HG02884 (cell line): ENCODE measurements around the gene TEPSIN.

Experiments used
- ATAC-seq: cut with Tn5 transposase; IDR thresholded peaks from one replicate; pipeline ENCODE4 v1.9.1; 2021; ENCODE audit warnings: mild to moderate bottlenecking, moderate library complexity; ENCODE audit not compliant: unreplicated experiment

The TEPSIN gene, protein sequence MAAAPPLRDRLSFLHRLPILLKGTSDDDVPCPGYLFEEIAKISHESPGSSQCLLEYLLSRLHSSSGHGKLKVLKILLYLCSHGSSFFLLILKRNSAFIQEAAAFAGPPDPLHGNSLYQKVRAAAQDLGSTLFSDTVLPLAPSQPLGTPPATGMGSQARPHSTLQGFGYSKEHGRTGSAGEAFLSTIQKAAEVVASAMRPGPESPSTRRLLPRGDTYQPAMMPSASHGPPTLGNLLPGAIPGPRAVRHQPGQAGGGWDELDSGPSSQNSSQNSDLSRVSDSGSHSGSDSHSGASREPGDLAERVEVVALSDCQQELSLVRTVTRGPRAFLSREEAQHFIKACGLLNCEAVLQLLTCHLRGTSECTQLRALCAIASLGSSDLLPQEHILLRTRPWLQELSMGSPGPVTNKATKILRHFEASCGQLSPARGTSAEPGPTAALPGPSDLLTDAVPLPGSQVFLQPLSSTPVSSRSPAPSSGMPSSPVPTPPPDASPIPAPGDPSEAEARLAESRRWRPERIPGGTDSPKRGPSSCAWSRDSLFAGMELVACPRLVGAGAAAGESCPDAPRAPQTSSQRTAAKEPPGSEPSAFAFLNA

DNA sequence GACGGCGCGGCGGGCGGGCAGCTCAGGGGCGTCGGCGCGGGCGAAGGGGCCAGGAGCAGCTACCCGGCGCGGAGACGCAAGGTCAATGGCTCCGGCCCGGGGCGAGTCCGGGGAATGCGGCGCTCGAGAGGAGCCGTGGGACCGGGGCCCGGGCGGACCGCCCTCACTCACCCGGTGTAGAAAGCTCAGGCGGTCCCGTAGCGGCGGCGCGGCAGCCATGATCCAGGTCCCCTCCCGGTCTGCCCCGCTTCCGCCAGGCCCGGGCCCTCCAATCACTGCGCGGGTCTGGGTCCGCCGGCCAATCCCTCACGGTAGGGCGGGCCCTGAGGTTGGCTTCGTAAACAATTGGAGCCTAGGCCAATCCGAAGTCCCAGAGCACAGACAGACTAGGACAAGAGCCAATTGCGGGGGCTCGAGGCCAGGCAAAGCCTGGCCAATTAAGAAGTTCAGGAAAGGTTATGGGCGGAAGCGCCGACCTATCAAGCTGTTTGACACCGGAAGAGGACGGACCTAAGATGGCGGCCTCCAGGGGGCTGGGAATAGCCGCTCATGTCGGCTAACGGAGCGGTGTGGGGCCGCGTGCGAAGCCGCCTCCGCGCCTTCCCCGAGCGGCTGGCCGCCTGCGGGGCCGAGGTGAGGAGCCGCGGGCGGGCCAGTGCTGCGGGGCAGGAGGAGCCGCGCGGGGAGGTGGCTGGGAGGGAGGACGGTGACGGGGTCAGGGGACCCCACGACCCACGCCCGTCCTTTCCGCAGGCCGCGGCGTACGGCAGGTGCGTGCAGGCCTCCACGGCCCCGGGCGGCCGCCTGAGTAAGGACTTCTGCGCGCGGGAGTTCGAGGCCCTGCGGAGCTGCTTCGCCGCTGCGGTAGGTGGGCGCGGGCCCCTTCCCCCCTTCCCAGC lies at the start of gene TEPSIN, which contains the start of gene NDUFAF8:
Gene TEPSIN, minus strand, starts transcription at position 241 of the 899 bp plus-strand sequence. Its CDS starts 22 bp downstream, at position 219.
Gene NDUFAF8, plus strand, starts transcription at position 504 of the 899 bp plus-strand sequence. Its CDS starts 46 bp downstream, at position 550.
- peak; percentile 88 for ATAC-seq

GRCh38 chr17:81287741-81288430 lies 49.0 kb upstream of the TEPSIN start:
- no peak for ATAC-seq

GRCh38 chr17:81287152-81287551 lies 48.3 kb upstream of the TEPSIN start:
- no peak for ATAC-seq

GRCh38 chr17:81286491-81287145 lies 47.8 kb upstream of the TEPSIN start:
- no peak for ATAC-seq

- no peak for ATAC-seq
These were observed 47.0 kb upstream of the TEPSIN start for GRCh38 chr17:81285894-81286293.

- no peak for ATAC-seq
These were observed 46.5 kb upstream of the TEPSIN start for GRCh38 chr17:81285179-81285878.

- ATAC-seq = no peak
These were observed 44.0 kb upstream of the TEPSIN start for GRCh38 chr17:81282876-81283275.

GRCh38 chr17:81282141-81282540 lies 43.3 kb upstream of the TEPSIN start:
- ATAC-seq = no peak

- ATAC-seq = no peak
These were observed 41.7 kb upstream of the TEPSIN start for GRCh38 chr17:81280571-81280970.

- no peak for ATAC-seq
These were observed 40.7 kb upstream of the TEPSIN start for GRCh38 chr17:81279278-81280275.

GRCh38 chr17:81278831-81279230 lies 40.0 kb upstream of the TEPSIN start:
- ATAC-seq = no peak

DNA sequence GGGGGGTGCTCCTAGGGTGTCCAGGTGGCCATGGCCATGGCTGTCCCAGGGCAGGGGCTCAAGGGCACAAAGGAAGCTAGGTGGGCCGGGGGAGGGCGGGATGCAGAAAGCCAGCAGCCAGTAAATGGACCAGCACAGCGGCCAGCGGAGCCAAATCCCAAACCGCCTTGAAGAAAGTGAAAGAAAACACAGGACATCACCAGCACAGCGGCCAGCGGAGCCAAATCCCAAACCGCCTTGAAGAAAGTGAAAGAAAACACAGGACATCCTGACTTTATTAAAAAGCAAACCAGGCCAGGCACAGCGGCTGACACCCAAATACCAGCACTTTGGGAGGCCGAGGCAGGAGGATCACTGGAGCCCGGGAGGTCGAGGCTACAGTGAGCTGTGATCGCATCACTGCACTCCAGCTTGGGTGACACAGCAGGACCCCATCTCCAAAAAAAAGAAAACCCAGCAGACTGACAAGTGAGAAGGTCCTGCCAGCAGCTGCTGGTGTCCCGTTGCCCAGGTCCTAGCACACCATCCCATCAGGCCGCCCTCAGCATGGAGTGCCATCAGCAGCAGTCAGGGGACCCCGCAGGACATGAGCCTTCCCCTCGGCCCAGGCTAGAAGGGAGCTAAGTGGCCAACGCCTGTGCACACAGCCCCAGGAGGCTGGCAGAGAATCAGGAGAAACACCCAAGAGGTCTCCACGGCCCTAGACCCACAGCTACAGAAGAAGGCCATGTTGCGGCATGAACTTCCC lies 39.3 kb upstream of the TEPSIN start:
- no peak for ATAC-seq

DNA sequence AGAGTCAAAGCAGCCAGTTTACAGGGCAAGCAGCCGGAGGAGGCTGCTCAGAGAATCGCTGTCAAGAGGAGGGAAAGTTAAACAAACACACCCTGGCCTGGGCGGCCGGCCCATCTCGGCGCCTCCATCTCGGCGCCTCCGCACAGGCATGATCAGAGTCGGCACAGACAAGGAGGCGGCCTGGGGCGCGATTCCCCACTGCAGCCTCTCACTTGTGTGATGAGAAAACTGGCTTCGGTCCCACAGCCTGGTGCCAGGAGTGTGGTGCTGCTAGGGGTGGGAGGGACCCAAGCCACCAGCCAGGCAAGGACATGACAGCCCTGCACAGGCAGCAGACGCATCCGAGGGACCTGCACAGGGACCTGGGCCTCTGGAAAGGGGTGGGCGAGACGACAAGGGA lies 38.6 kb upstream of the TEPSIN start:
- no peak for ATAC-seq

DNA sequence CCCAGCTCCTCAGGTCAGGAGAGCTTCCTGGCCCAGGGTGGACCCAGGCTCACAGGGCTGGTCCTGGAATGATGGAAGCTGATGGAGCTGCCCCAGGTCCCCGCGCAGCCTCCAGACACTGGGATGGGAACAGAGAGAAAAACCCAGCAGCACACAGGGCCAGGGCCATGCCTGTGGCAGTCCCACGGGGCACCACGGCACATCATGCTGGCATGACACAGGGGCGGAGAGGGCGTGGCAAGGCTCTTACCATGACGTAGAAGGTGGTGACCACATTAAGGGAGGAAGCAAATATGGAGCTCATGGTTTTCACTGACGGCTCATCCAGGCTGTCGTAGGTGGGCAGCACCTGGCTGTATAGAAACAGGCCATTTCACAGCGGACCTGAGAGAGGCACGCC lies 37.9 kb upstream of the TEPSIN start:
- no peak for ATAC-seq

DNA sequence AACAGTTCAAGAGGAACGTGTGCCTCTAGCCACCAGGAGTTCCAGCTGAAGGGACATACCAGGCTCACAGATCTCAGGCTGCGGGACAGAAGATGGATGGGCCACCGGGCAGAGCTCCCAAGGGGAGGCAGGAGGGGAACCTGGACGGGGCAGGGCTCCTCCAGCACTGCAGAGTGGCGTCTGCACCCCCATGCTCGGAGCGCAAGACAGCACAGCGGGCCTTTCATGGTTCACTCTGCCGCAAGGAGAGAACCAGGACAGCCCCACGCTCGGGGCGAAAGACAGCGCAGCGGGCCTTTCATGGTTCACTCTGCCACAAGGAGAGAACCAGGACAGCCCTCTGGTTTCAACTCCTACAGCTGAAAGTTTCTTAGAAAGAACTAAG lies 35.6 kb upstream of the TEPSIN start:
- no peak for ATAC-seq

DNA sequence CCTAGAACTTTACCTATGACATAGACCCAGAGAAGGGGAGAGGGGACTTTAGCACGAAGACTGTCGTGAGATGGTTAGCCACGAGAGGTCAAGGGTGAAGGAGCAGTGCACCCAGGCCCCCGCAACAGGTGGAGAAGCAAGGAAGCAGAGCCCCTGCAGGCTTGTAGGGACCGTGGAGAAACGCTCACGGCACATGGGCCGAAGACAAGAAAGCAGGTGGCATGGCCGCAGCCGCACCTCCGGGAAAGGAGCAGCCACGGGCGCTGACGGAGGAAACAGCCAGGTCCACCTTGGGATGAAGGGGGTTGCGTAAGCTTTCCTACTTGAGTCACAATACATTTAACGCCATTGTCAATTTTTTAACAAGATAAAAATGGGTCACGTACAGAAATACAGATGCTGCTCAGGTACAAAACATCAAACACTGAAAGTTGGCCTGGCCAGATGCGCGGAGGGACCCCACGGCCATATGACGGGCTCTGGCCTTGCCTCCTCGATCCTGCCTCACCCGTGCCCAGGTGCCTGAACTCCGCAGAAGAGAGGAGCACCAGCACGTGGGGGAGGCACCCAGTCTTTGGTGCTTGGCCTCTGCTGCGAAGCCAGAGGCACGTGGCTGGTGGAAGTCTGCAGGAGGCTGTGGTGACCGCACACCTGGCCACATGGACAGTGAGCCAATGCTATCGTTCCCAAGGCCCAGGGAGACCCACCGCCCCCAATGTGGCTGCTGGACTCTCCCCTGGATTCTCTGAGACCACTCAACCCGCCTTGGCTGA lies 35.0 kb upstream of the TEPSIN start:
- ATAC-seq = no peak

- no peak for ATAC-seq
These were observed 33.8 kb upstream of the TEPSIN start for GRCh38 chr17:81272616-81273015.
